Measurements from ENCODE around the gene TXNRD1. TPM values are rescaled to one million over a fixed set of nuclear protein-coding genes. Genes with fewer than 3 reads are reported as not detected.
"Not testable (repeated sequence)": the region's sequence is repeated elsewhere in the genome, so short reads cannot be mapped to it uniquely, and the experiment has no call there.

The TXNRD1 gene
- total and polyA plus RNA-seq, 7 donors: 55.9 to 188 (median 121) TPM

DNA sequence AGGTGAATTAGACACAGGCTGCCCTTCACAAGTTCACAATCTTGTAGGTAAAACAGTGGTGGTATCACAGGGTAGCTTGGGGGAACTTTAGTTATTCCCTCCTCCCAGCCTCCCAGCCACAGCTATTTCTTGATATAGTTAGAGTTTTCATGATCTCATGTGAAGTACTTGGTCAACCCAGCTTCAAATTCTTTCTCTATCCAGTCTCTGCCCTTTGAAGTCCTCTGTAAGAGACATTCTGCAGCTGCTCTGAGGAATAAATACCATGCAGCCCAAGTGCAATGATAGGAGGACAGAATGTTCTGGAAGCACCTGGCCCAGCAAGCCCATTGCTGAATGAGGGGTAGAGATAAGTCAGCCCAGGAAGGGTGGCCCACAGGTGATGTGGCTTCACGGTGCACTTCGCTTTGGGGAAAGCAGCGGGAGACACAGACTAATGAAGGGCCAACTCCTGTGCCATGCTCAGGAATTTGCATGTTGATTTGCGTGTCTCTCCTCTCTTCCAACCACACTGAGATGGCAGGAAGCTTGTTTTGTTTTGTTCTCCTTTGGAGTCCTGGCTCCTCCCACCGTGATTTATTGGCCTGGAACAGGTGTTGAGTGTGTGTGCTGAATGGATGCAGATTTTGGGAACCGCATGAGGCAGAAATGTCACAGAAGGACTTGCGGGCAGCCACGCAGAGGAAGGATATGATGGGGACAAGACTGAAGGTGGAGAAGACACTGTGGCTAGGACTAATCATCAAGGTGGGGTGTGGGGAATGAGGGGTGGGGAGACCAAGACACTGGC, 8.0 kb upstream of the TXNRD1 start:
- WGBS, 2 donors: 70 to 81% methylated on average over 8 of the region's 8 CpGs
- H3K27me3 ChIP-seq: no peaks in the 10 kb centered on the region
- no peaks in the 10 kb centered on the region for H3K9me3 ChIP-seq
- H3K4me3 ChIP-seq: no peak overlapping the region
- no peak for TF ChIP-seq POLR2A (IDR thresholded peaks at IDR 0.05)
- no peak for TF ChIP-seq EP300 (IDR thresholded peaks at IDR 0.05)
- TF ChIP-seq, protein P1, sequence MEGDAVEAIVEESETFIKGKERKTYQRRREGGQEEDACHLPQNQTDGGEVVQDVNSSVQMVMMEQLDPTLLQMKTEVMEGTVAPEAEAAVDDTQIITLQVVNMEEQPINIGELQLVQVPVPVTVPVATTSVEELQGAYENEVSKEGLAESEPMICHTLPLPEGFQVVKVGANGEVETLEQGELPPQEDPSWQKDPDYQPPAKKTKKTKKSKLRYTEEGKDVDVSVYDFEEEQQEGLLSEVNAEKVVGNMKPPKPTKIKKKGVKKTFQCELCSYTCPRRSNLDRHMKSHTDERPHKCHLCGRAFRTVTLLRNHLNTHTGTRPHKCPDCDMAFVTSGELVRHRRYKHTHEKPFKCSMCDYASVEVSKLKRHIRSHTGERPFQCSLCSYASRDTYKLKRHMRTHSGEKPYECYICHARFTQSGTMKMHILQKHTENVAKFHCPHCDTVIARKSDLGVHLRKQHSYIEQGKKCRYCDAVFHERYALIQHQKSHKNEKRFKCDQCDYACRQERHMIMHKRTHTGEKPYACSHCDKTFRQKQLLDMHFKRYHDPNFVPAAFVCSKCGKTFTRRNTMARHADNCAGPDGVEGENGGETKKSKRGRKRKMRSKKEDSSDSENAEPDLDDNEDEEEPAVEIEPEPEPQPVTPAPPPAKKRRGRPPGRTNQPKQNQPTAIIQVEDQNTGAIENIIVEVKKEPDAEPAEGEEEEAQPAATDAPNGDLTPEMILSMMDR (IDR thresholded peaks at IDR 0.05): no peak
- no peak for TF ChIP-seq POLR2AphosphoS5 (IDR thresholded peaks at IDR 0.05)
- no peak overlapping the region for H3K27ac ChIP-seq
- no peaks in the 10 kb centered on the region for H3K36me3 ChIP-seq
- intact Hi-C loops (cut with DNase I): loop anchor here (10.0 kb wide), 1 partner anchor 847 kb away; no protein-coding TSS in a partner anchor
- DNase-seq: no peak
- peaks cover 0 to 5% (median 0%) of the 10 kb centered on the region in 4 donors for H3K4me1 ChIP-seq

GRCh38 chr12:104212516-104212915, 3.1 kb upstream of the TXNRD1 start:
- no peak overlapping the region for H3K4me3 ChIP-seq
- H3K4me1 ChIP-seq: peaks cover 0 to 15% (median 10%) of the 10 kb centered on the region in 4 donors
- no peak for DNase-seq
- H3K36me3 ChIP-seq: no peaks in the 10 kb centered on the region
- H3K27ac ChIP-seq: no peak overlapping the region
- WGBS, 2 donors: 85 to 93% methylated on average over 4 of the region's 4 CpGs
- H3K9me3 ChIP-seq: no peaks in the 10 kb centered on the region
- TF ChIP-seq POLR2A (IDR thresholded peaks at IDR 0.05) (no peak), EP300 (IDR thresholded peaks at IDR 0.05) (no peak)
- TF ChIP-seq, protein P1 (IDR thresholded peaks at IDR 0.05): no peak
- intact Hi-C loops (cut with DNase I): no loop called here
- H3K27me3 ChIP-seq: no peaks in the 10 kb centered on the region

DNA sequence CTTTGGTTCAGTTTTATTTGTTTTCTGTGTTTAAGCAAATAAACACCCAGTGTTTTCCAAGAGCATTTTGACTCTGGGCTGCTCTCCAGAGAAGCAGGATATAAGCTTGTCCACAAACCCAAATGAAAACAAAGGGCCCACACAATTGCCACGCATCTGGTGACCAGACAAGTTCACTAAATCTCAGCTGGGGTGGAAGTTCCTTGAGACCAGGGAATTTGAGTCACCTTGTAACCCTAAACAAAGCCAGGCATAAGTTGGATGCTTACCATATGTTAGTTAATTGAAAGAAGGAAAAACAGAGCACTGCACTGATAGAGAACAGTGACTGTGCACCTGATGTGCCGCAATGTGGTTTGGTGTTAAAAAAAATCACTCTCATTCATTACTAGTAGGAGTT, 1.6 kb upstream of the TXNRD1 start:
- no peak overlapping the region for H3K4me3 ChIP-seq
- TF ChIP-seq EP300 (IDR thresholded peaks at IDR 0.05) (no peak), POLR2AphosphoS5 (IDR thresholded peaks at IDR 0.05) (no peak), POLR2A (IDR thresholded peaks at IDR 0.05) (no peak)
- TF ChIP-seq, protein P1 (IDR thresholded peaks at IDR 0.05): no peak
- no peak overlapping the region for H3K27ac ChIP-seq
- no peak for DNase-seq
- no peaks in the 10 kb centered on the region for H3K27me3 ChIP-seq
- 62 to 79% methylated on average over 2 of the region's 2 CpGs for WGBS, 2 donors
- intact Hi-C loops (cut with DNase I): no loop called here
- H3K4me1 ChIP-seq: peaks cover 0 to 18% (median 15%) of the 10 kb centered on the region in 4 donors
- H3K9me3 ChIP-seq: no peaks in the 10 kb centered on the region
- H3K36me3 ChIP-seq: no peaks in the 10 kb centered on the region

- Histone ChIP-seq H3K27ac (peak overlapping the region; percentile 84 to 89 (median 86)), H3K4me3 (peak overlapping the region; percentile 55 to 65 (median 64)), H3K4me1 (peaks cover 0 to 37% (median 29%) of the 10 kb centered on the region in 4 donors), H3K27me3 (no peaks in the 10 kb centered on the region), H3K36me3 (no peaks in the 10 kb centered on the region), H3K9me3 (no peaks in the 10 kb centered on the region)
- DNase-seq: no peak
- intact Hi-C loops (cut with DNase I): loop anchor here (5.0 kb wide), 2 partner anchors 39 to 86 kb away; partner anchors contain the start of gene EID3
- 94 to 97% methylated on average over 1 of the region's 1 CpG for WGBS, 2 donors
- TF ChIP-seq EP300 (IDR thresholded peaks at IDR 0.05) (no peak), POLR2AphosphoS5 (IDR thresholded peaks at IDR 0.05) (no peak), POLR2A (IDR thresholded peaks at IDR 0.05) (no peak)
- TF ChIP-seq, protein P1 (IDR thresholded peaks at IDR 0.05): no peak
Measured at GRCh38 chr12:104216521-104216924, 944 bp downstream of the TXNRD1 start.

DNA sequence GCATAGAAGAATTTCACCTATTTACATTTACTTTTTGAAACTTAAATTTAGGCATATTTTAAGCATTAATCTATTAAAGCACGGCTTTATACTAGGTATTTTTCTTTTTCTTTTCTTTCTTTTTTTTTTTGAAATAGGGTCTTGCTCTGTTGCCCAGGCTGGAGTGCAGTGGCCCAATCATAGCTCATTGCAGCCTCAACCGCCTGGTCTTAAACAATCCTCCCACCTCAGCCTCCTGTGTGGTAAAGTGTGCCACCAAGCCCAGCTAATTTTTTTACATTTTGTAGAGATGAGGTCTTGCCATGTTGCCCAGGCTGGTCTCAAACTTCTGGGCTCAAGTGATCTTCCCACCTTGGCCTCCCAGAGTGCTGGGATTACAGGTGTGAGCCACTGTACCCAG, 2.9 kb downstream of the TXNRD1 start:
- intact Hi-C loops (cut with DNase I): loop anchor here (2.0 to 5.0 kb wide), 3 partner anchors 41 to 84 kb away; partner anchors contain the start of gene EID3
- not testable (repeated sequence) for H3K9me3 ChIP-seq, H3K36me3 ChIP-seq, DNase-seq, H3K27me3 ChIP-seq, H3K4me3 ChIP-seq
- Histone ChIP-seq H3K4me1 (peaks cover 0 to 42% (median 29%) of the 10 kb centered on the region in 4 donors), H3K27ac (peak overlapping the region; percentile 67 to 87 (median 82))
- 95 to 96% methylated on average over 2 of the region's 2 CpGs for WGBS, 2 donors
